ELF-1 (cell line): ENCODE measurements around the gene DCBLD1.

Experiments used
- DNase-seq: peaks from one replicate; pipeline ENCODE4 v3.0.0-alpha.2; 2016; ENCODE audit warnings: low read depth, low spot score

Gene DCBLD1

DNA sequence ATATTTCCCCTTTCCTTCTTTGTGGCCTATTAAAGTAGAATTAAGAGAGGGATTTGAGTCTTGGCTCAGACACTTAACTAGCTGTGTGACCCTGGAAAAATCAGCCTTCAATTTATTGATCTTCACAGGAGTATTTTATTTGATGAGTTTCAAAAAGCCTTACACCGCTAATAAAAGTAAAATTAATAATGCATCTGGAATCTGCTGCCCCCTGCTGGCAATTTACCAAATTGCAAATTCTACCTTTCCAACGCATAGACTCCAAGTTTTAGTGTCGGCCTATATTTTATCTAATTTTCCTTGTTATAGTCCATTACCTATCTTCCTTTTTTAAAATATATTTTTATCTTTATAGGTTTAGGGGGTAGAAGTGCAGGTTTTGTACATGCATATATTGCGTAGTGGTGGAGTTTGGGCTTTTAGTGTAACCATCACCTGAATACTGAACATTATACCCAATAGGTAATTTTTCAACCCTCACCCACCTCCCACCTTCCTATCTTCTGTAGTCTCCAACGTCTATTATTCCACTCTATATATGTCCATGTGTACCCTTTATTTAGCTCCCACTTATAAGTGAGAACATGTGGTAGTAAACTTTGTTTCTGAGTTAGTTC, 73.5 kb downstream of the DCBLD1 start:
- no peak for DNase-seq

DNA sequence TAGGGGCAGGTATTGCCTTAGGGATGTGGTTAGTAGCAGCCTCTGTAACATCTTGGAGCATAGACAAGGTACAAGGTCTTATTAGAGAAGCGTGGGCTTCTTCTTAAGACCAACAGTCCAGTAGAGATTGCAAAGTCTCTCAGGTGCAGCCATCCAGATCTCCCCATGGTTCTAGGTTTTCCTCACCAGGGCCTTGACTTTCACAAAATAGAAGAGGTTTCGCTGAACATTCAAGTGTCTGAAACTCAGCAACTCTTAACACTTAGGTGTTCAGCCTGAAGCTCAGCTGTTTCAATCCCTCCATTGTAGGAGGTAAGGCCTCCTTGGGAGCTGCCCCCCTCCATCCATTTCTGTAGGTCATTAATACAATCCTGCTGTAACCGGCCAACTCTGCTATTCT, 75.5 kb downstream of the DCBLD1 start:
- DNase-seq = no peak

DNA sequence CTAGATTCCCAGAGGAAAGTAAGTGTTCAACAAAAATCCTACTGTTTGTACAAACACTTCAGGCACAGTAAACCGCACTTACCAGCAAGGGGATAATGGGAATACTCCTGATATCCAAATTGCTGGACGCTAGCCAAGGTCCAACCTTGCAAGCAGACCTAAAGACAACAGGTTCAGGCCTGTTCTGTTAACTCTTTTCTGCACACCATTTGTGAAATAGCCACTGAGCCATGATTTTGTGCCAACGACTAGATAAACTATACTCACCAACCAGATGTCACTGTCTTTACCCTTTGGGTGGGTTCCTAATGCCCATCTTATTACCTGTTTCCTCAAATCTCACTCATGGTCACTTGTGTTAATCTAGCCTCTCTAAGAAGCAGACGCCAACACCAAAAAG, 76.3 kb downstream of the DCBLD1 start:
- no peak for DNase-seq

DNA sequence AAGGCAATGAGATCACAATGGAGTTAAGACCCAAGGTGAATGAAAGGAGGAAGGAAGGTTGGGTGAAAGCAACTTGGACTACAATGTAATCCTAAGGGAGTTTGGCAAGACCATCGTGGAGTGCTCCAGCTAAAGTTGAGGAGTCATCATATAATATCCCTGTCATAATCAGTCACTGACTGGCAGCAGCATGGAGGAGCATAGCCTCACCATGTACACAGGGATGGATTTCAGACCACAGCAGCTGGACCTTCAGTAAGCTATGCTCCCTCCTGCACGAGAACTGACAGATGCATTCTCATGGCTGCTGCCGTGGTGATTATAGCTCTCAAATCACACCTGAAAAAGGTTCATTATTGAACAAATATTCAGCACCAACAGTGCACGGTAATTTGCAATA, 76.8 kb downstream of the DCBLD1 start:
- DNase-seq = no peak

DNA sequence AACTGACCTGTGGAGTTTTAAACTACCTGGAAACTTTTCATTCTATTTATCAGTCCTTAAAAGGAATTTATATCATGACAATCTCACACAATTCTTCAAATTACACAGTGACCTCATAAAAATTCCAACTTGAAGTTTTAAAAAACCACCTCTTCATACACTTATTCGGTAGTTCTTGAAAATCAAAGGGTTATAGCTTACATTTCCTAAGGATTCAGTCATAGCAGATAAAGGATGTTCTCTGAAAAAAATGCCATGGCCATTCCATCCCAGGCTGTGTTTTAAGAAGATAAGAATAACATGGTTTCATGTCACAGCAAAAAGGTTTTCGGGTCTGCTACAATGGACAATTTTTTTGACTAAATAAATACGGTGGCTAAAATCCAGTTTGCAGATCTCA, 78.7 kb downstream of the DCBLD1 start:
- DNase-seq = no peak

DNA sequence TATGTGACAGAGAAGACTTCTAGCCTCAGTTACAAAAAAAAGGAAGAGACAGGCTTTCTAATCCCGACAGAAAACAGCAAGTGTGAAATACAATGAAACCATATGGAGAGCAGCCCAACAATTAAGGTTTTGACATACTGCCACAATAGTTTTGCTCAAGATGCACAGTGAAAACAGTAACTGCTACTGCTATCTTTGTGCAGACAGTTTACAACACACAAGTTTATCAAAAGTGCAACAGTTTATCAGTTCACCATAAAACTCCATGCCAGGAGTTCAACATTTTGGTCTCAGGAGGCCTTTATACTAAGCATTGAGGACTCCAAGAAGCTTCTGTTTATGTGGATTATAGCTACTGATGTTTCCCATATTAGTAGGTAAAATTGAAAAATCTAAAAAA, 82.2 kb downstream of the DCBLD1 start:
- DNase-seq = no peak

DNA sequence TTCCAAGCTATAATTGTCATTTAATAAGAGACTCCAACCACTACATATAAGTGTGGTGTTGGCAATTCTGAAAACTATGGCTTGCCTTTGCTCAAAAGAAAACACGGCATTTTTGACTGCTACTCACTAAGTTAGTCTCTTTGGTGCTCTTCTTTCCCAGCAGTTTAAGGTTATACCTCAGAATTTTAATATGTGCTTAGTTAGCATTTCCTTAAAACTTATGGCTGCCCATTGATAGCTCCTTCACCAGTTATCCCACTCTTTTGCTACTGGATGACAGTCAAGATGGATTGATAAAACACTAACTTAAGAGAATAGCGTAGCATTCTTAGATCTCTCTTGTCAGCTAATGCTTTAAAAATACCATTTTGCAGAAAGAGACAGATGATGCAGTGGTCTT, 85.8 kb downstream of the DCBLD1 start:
- no peak for DNase-seq

DNA sequence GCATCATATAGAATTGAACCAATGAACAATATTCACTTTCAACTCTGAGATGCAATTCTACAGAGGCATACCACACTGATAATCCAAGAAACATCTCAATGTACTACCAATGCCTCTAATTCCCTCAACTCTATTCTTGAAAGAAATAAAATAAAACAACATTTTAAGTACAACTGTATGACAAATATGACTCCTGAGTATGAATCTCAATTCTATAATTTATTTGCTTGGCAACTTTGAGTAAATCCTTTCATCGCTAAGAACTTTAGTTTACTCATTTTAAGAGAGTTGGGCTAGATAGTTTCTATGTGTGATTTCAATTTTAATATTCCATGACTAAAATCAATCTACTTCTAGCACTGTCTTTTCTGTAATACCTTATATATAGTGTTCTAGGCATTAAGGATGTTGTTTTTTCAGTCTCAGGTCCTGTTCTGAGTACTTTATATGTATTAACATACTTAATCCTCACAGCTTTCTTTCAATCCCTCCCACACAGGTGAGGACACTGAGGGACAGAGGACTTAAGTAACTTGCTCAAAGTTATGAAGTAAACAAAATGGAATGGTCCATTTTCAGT, 86.4 kb downstream of the DCBLD1 start:
- no peak for DNase-seq

DNA sequence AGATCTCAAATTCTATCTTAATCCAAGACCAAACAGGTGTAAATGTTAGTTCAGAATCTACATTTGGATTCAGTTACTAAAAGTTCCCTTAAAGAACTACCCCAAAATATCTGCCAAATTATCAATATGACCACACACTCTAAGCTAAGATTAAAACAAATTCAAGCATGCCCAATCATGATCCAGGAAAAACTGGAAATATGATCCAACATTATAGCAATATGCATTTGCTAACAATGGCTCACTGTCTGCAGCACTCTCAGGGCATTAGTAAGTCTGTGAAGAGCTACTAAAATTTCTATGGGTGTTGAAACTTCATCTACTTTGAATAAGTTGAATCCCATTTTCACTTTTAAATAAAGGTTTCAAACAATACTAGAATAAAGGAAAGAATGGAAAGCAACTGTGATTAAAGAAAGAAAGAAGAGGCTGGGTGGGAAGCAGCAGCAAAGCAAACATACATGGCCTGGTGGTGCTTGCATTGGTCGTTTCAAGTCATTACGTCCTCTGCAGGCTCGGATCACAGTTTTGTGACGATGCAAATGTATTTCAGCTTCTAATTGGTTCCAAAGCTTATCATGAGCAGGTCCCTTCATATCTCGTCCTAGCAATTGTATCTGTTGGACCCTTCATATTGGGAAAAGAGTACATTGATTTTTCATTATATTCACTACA, 90.7 kb downstream of the DCBLD1 start:
- no peak for DNase-seq

DNA sequence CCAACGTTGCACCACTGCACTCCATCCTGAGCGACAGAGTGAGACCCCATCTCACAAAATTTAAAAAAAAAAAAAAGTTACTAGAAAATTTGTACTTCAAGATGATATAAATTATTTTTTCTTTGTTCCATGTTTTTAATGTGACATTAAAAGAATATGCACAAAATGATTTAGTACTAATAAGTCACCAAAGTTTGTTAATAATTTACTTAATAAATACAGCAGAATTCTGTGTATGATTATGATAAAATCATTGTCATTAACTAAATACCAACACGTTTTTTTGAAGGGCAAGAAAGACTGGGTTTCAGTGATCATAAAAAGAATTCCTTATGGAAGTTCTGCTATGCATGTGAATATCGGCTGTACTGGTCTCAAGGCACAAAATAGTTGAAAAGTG, 91.7 kb downstream of the DCBLD1 start:
- no peak for DNase-seq

DNA sequence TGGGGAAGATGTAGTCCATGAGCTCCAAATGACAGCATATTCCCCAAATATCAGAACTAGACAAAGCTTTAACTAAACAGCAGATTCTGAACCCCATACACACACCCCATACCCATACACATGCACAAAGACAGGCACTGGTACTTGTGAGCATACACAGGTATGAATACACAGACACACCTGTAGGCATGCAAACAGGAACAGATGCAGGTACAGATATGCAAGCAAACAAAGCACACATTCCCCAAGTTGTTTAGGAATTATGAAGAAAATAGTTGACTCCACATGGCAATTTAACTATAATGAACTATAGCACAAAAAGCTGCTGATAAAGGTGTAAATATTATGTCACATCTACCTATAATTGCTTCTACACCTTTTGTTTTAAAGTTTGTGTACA, 103.2 kb downstream of the DCBLD1 start:
- no peak for DNase-seq

DNA sequence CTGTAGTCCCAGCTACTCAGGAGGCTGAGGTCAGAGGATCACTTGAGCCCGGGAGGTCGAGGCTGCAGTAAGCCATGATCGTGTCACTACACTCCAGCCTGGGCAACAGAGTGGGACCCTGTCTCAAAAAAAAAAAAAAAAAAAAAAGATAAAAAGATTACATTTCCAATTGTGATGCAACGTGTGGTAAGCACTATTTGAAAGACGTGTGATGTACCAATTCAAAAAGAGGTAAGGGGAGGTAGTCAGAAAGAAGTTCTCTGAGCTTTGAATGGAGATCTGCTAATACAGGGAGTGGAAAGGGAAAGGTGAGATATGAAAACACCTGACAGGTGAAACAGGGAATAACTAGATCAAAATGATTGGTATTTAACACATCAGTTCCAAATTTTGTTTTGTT, 108.0 kb downstream of the DCBLD1 start:
- DNase-seq = no peak

DNA sequence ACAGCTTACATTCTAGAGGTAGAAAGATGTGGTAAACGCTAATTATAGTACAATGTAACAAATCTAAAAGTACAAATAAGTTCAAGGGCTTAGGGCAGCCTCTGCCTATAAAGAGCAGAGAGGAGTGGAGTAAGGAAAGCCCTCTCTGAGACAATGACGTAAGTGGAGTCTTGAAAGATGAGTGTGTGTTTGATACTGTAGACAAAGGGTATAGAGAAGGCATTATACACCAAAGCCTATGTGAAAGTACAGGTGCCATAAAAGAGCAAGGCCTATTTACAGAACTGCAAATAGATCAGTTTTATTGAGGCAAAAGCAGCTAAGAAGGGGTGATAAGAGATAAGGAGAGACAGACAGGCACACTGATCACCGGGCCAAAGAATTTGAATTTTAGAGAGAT, 108.9 kb downstream of the DCBLD1 start:
- no peak for DNase-seq

DNA sequence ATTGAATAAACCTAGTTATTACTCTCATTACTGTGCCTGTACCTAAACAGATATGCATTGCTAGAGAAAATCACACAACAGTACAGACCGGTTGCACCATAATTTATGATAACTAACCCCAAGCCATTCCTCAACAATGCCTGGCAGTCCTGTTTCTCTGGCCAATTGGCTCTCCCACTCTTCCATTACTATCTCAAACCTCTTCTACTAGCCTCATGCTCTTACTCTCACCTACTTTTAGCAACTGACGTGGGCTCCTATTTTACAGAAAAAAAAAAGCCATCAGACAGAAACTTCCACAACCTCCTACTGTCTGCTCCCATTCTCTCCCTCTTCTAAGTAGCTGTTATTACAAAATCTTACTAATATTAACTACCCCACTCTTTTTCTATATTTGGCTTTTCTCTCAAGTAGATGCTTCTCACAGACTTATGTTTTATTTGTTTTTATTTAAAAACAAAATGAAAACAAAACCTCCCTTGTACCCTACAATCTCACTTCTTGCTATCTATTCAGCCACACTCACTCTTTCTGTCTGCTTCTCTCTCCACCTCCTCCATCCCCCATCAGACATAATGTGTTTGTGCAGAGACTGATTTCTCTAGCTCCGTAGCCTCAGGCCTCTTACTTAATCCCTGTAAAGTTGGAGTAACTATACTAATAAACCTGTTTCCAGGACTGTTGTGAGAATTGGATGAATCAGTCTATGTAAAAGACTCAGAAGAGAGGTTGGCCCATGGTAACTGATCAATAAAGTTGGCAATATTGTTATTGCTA, 110.7 kb downstream of the DCBLD1 start:
- DNase-seq = no peak

DNA sequence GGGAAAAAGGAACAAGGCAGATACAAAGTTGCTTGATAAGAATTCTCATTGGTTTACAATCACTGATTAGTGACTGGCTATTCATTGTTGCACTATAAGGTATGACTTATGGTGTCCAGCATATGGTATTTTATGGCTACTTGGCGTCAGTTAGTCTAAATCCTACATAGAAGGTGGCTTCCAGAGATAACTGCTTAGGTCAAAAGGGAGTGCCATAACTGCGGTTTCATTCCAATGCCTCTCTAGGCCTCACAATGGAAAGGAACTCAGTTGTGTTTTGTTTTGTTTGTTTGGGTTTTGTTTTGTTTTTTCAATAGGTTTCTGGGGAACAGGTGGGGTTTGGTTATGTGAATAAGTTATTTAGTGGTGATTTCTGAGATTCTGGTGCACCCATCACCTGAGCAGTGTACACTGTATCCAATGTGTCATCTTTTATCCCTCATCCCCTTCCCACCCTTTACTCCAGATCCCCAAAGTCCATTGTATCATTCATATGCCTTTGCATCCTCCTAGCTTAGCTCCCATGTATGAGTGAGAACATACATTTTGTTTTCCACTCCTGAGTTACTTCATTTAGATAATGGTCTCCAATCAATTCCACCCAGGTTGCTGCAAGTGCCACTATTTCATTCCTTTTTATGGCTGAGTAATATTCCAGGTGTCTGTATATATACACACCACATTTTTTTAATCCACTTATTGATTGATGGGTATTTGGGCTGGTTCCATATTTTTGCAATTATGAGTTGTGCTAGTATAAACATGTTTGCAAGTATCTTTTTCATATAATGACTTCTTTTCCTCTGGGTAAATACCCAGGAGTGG, 112.8 kb downstream of the DCBLD1 start:
- no peak for DNase-seq

DNA sequence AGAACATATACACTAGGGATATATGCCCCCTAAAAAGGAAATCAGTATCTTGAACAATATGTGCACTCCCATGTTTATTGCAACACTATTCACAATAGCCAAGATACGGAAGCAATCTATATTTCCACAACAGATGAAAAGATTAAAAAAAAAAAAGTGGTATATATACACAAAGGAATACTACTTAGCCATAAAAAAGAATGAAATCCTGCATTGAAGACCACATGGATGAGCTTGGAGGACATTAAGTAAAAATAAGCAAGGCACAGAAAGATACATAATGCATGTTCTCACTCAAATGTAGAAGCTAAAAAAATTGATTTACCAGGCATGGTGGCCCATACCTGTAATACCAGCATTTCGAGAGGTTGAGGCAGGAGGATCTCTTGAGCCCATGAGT, 115.3 kb downstream of the DCBLD1 start:
- no peak for DNase-seq
